HG03066 (cell line): Measurements from ENCODE around the gene UBE2M.
A peak's percentile ranks its signal among the peaks of the same experiment; 100 is the strongest.

ENCODE experiments used
- ATAC-seq: cut with Tn5 transposase; IDR thresholded peaks from one replicate; pipeline ENCODE4 v1.9.1; 2021; ENCODE audit warnings: low read depth; ENCODE audit not compliant: unreplicated experiment

UBE2M gene

GRCh38 chr19:58571575-58571947 lies 13.2 kb upstream of the UBE2M start:
- ATAC-seq: no peak

- no peak for ATAC-seq
Measured at GRCh38 chr19:58570770-58571574, 12.6 kb upstream of the UBE2M start.

GRCh38 chr19:58569943-58570670 lies 11.7 kb upstream of the UBE2M start:
- ATAC-seq: no peak

- no peak for ATAC-seq
Measured at GRCh38 chr19:58569191-58569942, 11.0 kb upstream of the UBE2M start.

GRCh38 chr19:58568453-58569130 lies 10.2 kb upstream of the UBE2M start:
- ATAC-seq: no peak

- ATAC-seq: no peak
Measured at GRCh38 chr19:58566989-58567388, 8.6 kb upstream of the UBE2M start.

GRCh38 chr19:58563823-58564222 lies 5.4 kb upstream of the UBE2M start:
- no peak for ATAC-seq

- ATAC-seq: no peak
Measured at GRCh38 chr19:58563034-58563573, 4.7 kb upstream of the UBE2M start.

GRCh38 chr19:58562122-58563033 lies 4.0 kb upstream of the UBE2M start:
- ATAC-seq: no peak

GRCh38 chr19:58561373-58562121 lies 3.1 kb upstream of the UBE2M start:
- no peak for ATAC-seq

GRCh38 chr19:58560921-58561320 lies 2.5 kb upstream of the UBE2M start:
- no peak for ATAC-seq

- no peak for ATAC-seq
Measured at GRCh38 chr19:58560007-58560887, 1.8 kb upstream of the UBE2M start.

GRCh38 chr19:58559275-58560006 lies 1.0 kb upstream of the UBE2M start:
- no peak for ATAC-seq

- ATAC-seq: peak; percentile 49
Measured at GRCh38 chr19:58558623-58559274, 338 bp upstream of the UBE2M start.

- ATAC-seq: no peak
Measured at GRCh38 chr19:58557221-58558065, 968 bp downstream of the UBE2M start.
